Measurements from ENCODE around the gene LRRN2. TPM values are rescaled to one million over a fixed set of nuclear protein-coding genes. Genes with fewer than 3 reads are reported as not detected.

Gene LRRN2
- total and polyA plus RNA-seq, 9 of the 15 experiments (the other 6 are each of a cell fraction or from before 2014, with no cell fraction given), result 0.05 TPM; not detected in 8

GRCh38 chr1:204624631-204625216 is 60.8 kb downstream of the LRRN2 start (continued):
- TF ChIP-seq THRAP3 (IDR thresholded peaks at IDR 0.05; ENCODE audit: borderline replicate concordance) (no peak), ZNF668 (CRISPR knock-in tag; IDR thresholded peaks at IDR 0.05) (no peak), KLF1 (tag; IDR thresholded peaks at IDR 0.05) (no peak), FOXP1 (CRISPR knock-in tag; IDR thresholded peaks at IDR 0.05) (no peak), SIN3B (IDR thresholded peaks at IDR 0.05; ENCODE audit: low read depth) (no peak), SRSF9 (IDR thresholded peaks at IDR 0.05; ENCODE audit: borderline replicate concordance, low read depth, low read length) (no peak), BHLHE40 (IDR thresholded peaks at IDR 0.05; ENCODE audit: low read length) (0 out of 2 replicates have a peak, but pooled peaks have one; percentile 18), ZNF124 (CRISPR knock-in tag; IDR thresholded peaks at IDR 0.05) (no peak), RBBP5 (IDR thresholded peaks at IDR 0.05; ENCODE audit: borderline replicate concordance, insufficient read depth, low read length, poor library complexity, severe bottlenecking) (no peak), ZNF518B (CRISPR knock-in tag; IDR thresholded peaks at IDR 0.05) (no peak), XRCC4 (IDR thresholded peaks at IDR 0.05; ENCODE audit: extremely low read depth, insufficient read depth, insufficient read length) (no peak), NCOA2 (IDR thresholded peaks at IDR 0.05; ENCODE audit: partially characterized antibody in 2 of 2) (no peak), ZNF707 (CRISPR knock-in tag; conservative IDR thresholded peaks at IDR 0.05) (no peak), DNMT1 (IDR thresholded peaks at IDR 0.05) (no peak), PTRF (tag; IDR thresholded peaks at IDR 0.05) (no peak), POLR2H (tag; IDR thresholded peaks at IDR 0.05; ENCODE audit: low read depth) (no peak), CCAR2 (IDR thresholded peaks at IDR 0.05; ENCODE audit: low read depth, low read length) (no peak), JUNB (CRISPR knock-in tag; conservative IDR thresholded peaks at IDR 0.05) (no peak), FOXP4 (CRISPR knock-in tag; IDR thresholded peaks at IDR 0.05; ENCODE audit: borderline replicate concordance) (no peak), DPF2 (IDR thresholded peaks at IDR 0.05) (peak; percentile 60), CTBP1 (IDR thresholded peaks at IDR 0.05; ENCODE audit: borderline replicate concordance) (peak; percentile 98), ZBTB17 (CRISPR knock-in tag; IDR thresholded peaks at IDR 0.05) (no peak), FOXJ2 (tag; IDR thresholded peaks at IDR 0.05) (no peak)

All from K562 (cell line).